Prostate gland (tissue), 2 donors: ENCODE measurements around the gene NAALADL2.

Experiments used
- POLR2AphosphoS5 ChIP-seq: sonication (generic); formaldehyde crosslinking; IDR thresholded peaks from one replicate; pipeline ENCODE4 v1.6.1; 2017; ENCODE audit warnings: antibody characterized with exemption
- TF ChIP-seq, protein P1 (sequence below), 4 experiments: fragments of 200-600 bp in 2 of 4; fragments of 450-650 bp in 2 of 4; sonication (generic) in 2 of 4; IDR thresholded peaks; 1 replicate in 3 of 4; 2 replicates in 1 of 4; pipeline ENCODE4 v1.5.1; 2016 to 2019; ENCODE audit warnings: antibody characterized with exemption in 4 of 4, mild to moderate bottlenecking in 2 of 4, moderate library complexity in 2 of 4

DNA sequence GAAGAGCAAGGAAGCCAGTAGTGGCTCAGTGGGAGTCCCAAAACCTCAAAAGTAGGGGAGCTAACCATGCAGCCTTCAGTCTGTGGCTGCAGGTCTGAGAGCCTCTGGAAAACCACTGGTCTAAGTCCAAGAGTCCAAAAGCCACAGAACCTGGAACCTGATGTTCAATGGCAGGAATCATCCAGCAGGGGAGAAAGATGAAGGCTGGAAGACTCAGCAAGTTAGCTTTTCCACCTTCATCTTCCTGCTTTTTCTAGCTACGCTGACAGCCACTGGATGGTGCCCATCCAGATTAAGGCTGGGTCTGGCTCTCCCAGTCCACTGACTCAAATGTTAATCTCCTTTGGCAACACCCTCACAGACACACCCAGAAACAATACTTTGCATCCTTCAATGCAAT lies 626.3 kb downstream of the NAALADL2 start:
- TF ChIP-seq, protein P1, sequence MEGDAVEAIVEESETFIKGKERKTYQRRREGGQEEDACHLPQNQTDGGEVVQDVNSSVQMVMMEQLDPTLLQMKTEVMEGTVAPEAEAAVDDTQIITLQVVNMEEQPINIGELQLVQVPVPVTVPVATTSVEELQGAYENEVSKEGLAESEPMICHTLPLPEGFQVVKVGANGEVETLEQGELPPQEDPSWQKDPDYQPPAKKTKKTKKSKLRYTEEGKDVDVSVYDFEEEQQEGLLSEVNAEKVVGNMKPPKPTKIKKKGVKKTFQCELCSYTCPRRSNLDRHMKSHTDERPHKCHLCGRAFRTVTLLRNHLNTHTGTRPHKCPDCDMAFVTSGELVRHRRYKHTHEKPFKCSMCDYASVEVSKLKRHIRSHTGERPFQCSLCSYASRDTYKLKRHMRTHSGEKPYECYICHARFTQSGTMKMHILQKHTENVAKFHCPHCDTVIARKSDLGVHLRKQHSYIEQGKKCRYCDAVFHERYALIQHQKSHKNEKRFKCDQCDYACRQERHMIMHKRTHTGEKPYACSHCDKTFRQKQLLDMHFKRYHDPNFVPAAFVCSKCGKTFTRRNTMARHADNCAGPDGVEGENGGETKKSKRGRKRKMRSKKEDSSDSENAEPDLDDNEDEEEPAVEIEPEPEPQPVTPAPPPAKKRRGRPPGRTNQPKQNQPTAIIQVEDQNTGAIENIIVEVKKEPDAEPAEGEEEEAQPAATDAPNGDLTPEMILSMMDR (IDR thresholded peaks at IDR 0.05): no peak
- TF ChIP-seq POLR2AphosphoS5: no peak
